Endometrial microvascular endothelial cells (primary cell): ENCODE measurements around the gene MYO15A. TPM values are rescaled to one million over a fixed set of nuclear protein-coding genes. Genes with fewer than 3 reads are reported as not detected.

Experiments
- in situ Hi-C: cut with HindIII; loops from 2 replicates; pipeline ENCODE4 v1.10.0; 2017; ENCODE audit warnings: low sequenced_read_pairs, low pct_unique_long_range_greater_than_20kb; ENCODE audit errors: inconsistent ontology term
- total RNA-seq: library from RNA; depleted of rRNA; stranded (reverse); fragments of >200 nt; gene quantifications from one replicate; pipeline ENCODE4 v1.2.3, GENCODE V29; 2015; ENCODE audit errors: inconsistent ontology term

The MYO15A gene
- total RNA-seq, 1 donor from 2014 or later, result not detected

DNA sequence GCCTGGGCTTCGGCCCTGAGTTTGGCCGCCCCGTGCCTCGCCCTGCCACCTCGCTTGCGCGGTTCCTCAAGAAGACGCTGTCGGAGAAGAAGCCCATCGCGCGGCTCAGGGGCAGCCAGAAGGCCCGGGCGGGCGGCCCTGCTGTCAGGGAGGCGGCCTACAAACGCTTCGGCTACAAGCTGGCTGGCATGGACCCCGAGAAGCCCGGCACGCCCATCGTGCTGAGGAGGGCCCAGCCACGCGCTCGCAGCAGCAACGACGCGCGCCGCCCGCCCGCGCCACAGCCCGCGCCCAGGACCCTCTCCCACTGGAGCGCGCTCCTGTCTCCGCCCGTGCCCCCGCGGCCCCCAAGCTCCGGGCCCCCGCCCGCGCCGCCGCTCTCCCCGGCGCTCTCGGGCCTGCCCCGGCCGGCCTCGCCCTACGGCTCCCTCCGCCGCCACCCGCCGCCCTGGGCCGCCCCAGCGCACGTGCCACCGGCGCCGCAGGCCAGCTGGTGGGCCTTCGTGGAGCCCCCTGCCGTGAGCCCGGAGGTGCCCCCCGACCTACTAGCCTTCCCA lies 12.0 kb downstream of the MYO15A start:
- in situ Hi-C loops, result no loop called here

DNA sequence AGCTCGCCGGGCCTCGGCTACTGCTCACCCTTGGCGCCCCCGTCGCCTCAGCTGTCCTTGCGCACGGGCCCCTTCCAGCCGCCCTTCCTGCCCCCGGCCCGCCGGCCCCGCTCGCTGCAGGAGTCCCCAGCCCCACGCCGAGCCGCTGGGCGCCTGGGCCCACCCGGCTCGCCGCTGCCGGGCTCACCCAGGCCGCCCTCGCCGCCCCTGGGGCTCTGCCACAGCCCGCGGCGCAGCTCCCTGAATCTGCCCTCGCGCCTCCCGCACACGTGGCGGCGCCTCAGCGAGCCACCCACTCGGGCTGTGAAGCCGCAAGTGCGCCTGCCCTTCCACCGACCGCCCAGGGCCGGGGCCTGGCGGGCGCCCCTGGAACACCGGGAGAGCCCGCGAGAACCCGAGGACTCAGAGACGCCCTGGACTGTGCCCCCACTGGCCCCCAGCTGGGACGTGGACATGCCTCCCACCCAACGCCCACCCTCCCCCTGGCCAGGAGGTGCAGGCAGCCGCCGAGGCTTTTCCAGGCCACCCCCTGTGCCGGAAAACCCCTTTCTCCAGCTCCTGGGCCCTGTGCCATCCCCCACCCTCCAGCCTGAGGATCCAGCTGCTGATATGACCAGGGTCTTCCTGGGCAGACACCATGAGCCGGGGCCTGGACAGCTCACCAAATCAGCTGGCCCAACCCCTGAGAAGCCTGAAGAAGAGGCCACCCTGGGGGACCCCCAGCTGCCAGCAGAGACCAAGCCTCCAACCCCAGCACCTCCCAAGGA lies 12.8 kb downstream of the MYO15A start:
- in situ Hi-C loops, result no loop called here

GRCh38 chr17:18122990-18123753 lies 14.6 kb downstream of the MYO15A start:
- in situ Hi-C loops, result no loop called here

DNA sequence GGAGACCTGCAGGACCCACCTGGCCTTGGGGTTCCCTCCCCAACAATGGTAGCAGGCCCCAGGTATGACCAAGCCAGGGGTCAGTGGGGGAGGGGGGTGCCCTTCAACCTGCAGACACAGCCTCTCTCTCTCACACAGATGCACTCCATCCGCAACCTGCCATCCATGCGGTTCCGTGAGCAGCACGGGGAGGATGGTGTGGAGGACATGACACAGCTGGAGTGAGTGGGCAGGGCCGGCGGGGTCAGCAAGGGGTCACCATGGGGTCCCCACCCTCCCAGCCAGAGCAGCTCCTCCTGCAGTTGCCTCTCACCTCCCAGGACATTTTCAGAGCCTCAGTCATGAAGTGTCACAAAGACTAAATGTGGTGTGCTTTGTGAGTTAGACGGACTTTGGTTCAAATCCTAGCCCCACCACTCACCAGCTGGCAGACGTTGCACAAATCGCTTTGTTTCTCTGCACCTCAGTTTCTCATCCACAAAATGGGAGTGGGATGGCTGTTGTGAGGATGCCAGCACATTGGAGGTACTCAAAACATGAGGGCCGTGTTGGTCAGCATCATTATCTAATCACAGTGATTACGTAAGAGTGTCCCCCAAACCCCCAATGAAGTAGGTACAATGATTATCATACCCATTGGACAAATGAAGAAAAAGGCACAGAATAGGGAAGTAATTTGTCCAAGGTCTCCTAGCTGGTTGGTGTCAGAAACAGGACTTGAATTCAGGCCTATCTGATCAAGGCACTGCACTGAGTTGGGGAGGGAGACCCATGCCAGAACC lies 16.0 kb downstream of the MYO15A start:
- in situ Hi-C loops, result no loop called here

DNA sequence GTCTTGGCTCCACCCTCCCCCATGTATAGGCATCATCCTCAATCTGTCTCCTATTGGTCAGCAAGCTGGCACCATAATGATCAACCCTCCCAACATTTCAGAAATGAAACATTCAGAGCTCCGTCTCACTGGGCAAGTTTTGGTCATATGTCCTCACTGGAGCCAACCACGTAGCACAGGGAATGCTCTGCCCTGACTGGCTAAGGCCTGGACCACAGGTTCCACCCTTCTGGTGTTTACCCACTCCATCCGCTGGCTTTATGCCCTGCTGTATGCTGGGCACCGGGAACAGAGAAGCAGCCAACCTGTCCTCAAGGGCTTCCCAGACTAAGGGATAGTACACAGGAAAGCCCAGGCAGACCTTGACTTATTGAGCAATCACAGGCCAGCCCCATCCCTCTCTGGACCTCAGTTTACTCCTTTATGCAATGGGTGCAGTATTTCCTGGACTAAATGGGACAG lies 20.5 kb downstream of the MYO15A start:
- in situ Hi-C loops, result no loop called here

- in situ Hi-C loops, result no loop called here
These were observed 24.2 kb downstream of the MYO15A start for GRCh38 chr17:18132711-18133110.

- in situ Hi-C loops, result no loop called here
These were observed 27.8 kb downstream of the MYO15A start for GRCh38 chr17:18136357-18136756.

GRCh38 chr17:18138065-18138749 lies 29.7 kb downstream of the MYO15A start:
- in situ Hi-C loops, result no loop called here

GRCh38 chr17:18139092-18139491 lies 30.5 kb downstream of the MYO15A start:
- in situ Hi-C loops, result no loop called here

DNA sequence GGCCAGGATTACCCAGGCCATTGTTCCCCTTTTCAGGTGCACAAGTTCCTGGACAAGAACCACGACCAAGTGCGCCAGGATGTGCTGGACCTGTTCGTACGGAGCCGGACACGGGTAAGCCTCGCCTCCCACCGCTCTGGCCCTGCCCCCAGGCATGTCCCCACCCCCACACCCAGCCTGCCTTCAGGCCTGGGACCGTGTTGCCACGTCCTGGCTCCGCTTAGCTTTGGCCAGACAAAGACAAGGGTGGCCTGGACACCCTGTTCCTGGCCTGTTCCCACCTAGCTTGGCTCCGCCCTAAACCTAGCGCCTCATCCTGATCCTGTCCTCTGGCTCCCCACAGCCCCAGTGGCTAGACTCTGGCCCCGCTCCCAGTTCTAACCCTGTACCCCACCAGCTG lies 30.9 kb downstream of the MYO15A start:
- in situ Hi-C loops, result no loop called here

DNA sequence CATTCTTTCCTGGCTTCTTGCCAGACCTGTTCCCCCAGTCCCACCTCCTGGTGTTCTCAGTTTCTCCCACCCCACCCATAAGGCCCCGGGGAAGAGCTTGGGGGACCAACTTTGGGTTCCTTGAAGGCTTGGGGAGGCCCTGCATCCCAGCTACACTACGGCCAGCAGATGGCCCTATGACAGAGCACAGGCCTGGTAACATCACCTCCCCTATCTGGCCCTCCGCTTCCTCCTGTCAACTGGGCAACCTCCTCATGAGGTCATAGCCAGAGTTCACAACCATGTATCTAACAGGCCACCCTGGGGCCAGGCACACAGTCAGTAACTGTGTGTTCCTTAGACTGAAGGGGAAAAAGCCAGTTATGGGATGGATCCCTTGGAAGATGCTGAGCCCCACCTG lies 31.4 kb downstream of the MYO15A start:
- in situ Hi-C loops, result no loop called here

GRCh38 chr17:18140648-18141047 lies 32.1 kb downstream of the MYO15A start:
- in situ Hi-C loops, result no loop called here

DNA sequence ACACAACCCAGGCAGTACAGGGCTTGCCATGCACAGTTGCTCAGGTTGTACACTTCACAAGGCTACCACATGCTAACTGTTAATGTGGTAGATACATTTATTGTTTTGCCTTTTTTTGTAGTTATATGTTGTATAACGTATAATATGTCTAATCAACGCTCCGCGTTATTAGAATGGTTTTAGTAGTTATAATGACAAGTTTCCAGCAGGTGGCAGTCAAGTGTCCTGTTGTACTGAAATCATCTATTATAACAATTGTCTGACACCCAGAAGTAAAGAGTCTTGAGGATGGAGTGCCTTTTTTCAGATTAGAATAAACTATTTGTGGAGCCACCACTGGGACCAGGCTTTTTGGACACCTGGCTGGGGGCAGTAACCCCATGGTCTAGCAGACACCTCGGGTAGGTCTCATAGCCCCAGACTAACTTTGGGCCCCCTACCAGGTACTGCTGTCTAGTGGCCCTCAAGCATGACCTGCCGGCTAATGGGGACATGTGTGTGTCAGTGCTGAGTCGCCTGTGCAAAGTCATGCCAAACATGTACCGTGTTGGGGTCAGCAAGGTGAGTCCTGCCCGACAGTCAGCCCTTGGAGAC lies 32.8 kb downstream of the MYO15A start:
- in situ Hi-C loops, result no loop called here

DNA sequence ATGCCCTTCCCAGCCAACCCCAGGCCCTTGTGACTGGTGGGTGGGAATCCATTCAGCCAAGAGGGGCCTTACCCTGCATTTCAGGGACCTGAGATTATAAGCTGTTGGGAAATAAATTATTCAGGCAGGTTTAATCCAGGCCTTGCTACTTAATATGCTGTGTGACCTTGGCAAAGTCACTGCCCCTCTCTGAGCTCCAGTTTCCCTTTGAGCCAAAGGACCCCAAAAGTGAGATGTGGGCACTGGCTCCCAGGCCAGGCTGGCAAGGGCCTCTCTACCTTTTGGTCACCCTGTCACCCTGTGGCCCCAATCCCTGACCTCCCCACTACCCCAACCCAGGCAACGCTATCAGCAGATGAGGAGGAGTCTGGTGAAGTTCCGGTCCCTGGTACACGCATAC lies 33.9 kb downstream of the MYO15A start:
- in situ Hi-C loops, result no loop called here

DNA sequence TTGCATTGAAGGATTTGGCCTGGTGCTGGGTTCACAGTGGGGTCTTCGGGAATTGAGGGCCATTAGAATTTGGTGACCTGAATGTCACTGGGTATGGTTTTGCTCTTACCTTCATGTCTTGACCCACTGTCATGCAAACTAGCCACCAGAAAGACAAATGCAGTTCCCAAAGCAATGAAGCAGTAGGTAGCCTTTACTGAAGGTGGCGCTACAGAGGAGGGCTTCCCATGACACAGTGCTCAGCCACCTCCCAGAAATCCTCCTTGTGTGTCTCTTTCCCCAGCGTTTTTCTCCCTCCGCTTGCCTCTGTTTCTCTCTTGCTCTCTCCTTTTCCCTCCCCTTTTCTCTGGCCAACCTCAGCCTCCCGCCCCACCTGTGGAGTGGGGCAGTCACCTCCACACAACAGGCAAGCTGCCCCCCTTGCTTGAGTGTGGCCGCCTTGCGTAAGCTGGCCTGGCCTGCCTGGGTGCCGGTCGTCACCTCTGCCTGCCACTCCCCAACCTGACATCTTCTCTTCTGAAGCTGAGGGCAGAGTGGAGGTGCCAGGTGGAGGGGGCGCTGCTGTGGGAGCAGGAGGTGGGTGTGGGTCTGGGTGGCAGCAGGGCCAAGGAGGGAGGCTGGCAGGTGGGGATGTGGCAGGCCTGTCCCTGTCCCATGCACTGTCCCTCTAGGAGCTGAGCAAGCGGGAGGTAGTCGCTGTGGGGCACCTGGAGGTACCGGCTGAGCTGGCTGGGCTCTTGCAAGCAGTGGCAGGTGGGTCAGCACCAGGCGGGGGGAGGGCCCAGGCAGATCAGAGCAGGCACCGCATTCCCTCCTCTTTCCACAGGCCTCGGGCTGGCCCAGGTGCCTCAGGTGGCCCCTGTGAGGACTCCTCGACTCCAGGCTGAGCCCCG lies 34.7 kb downstream of the MYO15A start:
- in situ Hi-C loops, result no loop called here

DNA sequence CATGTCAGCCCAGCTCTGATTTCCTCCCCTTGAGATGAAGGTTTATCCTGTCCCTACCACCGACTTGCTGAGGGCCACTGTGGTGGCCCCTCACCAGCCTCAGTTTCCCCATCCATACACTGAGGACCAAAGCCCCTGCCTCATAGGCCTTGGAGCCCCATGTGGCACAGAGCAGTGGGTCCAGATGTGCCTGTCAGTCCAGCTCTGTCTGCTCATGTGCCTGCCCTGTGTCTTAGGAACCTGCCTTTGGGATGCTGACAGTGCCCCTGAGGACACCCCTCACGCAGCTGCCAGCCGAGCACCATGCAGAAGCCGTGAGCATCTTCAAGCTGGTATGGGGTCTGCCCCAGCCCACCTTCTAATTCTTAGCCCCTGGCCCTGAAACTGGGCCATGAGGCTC lies 35.7 kb downstream of the MYO15A start:
- in situ Hi-C loops, result no loop called here

- in situ Hi-C loops, result no loop called here
These were observed 36.3 kb downstream of the MYO15A start for GRCh38 chr17:18144855-18145254.
